ENCODE results near the gene FSHR.
A peak's percentile ranks its signal among the peaks of the same experiment; 100 is the strongest.

FSHR gene

GRCh38 chr2:48934807-48935206 is 219.5 kb downstream of the FSHR start:
- TF ChIP-seq Cebpa-rat (IDR thresholded peaks at IDR 0.05) = no peak
- Histone ChIP-seq H3K27ac (no peak overlapping the region), H3K9ac (no peak overlapping the region), H3K9me3 (no peaks in the 10 kb centered on the region), H3K4me2 (no peak overlapping the region), H3K4me1 (0 out of 2 replicates have a peak, but pooled peaks cover 4% of the 10 kb centered on the region), H4K20me1 (no peaks in the 10 kb centered on the region), H3K4me3 (no peak overlapping the region), H3K36me3 (no peaks in the 10 kb centered on the region), H3K27me3 (no peaks in the 10 kb centered on the region)

- Histone ChIP-seq H3K9me3 (no peaks in the 10 kb centered on the region), H3K4me2 (no peak overlapping the region), H3K4me1 (0 out of 2 replicates have a peak, but pooled peaks cover 4% of the 10 kb centered on the region), H4K20me1 (no peaks in the 10 kb centered on the region), H3K4me3 (no peak overlapping the region), H3K27me3 (no peaks in the 10 kb centered on the region), H3K9ac (no peak overlapping the region), H3K36me3 (no peaks in the 10 kb centered on the region), H3K27ac (no peak overlapping the region)
- no peak for TF ChIP-seq Cebpa-rat (IDR thresholded peaks at IDR 0.05)
Observed at GRCh38 chr2:48933828-48934497, 220.4 kb downstream of the FSHR start.

- Histone ChIP-seq H3K4me2 (no peak overlapping the region), H3K36me3 (no peaks in the 10 kb centered on the region), H3K27me3 (no peaks in the 10 kb centered on the region), H3K4me3 (no peak overlapping the region), H4K20me1 (no peaks in the 10 kb centered on the region), H3K9me3 (no peaks in the 10 kb centered on the region), H3K27ac (no peak overlapping the region), H3K9ac (no peak overlapping the region), H3K4me1 (no peaks in the 10 kb centered on the region)
- TF ChIP-seq Cebpa-rat (IDR thresholded peaks at IDR 0.05) = no peak
Observed at GRCh38 chr2:48932667-48933066, 221.6 kb downstream of the FSHR start.

GRCh38 chr2:48929571-48930301 is 224.6 kb downstream of the FSHR start:
- H3K4me2 ChIP-seq = no peak overlapping the region
- H3K4me3 ChIP-seq = no peak overlapping the region
- H3K4me1 ChIP-seq = no peaks in the 10 kb centered on the region
- no peaks in the 10 kb centered on the region for H3K36me3 ChIP-seq
- TF ChIP-seq Cebpa-rat (IDR thresholded peaks at IDR 0.05) = no peak
- no peak overlapping the region for H3K27ac ChIP-seq
- H3K9me3 ChIP-seq = no peaks in the 10 kb centered on the region
- H4K20me1 ChIP-seq = no peaks in the 10 kb centered on the region
- H3K9ac ChIP-seq = no peak overlapping the region
- H3K27me3 ChIP-seq = no peaks in the 10 kb centered on the region

- Histone ChIP-seq H3K27me3 (no peaks in the 10 kb centered on the region), H3K4me1 (no peaks in the 10 kb centered on the region), H3K4me3 (no peak overlapping the region), H3K9ac (no peak overlapping the region), H3K4me2 (no peak overlapping the region), H3K9me3 (no peaks in the 10 kb centered on the region), H4K20me1 (no peaks in the 10 kb centered on the region), H3K36me3 (no peaks in the 10 kb centered on the region), H3K27ac (no peak overlapping the region)
- no peak for TF ChIP-seq Cebpa-rat (IDR thresholded peaks at IDR 0.05)
Observed at GRCh38 chr2:48927355-48927754, 227.0 kb downstream of the FSHR start.

GRCh38 chr2:48915884-48916283 is 238.4 kb downstream of the FSHR start:
- H3K36me3 ChIP-seq = no peaks in the 10 kb centered on the region
- no peak overlapping the region for H3K9ac ChIP-seq
- no peaks in the 10 kb centered on the region for H3K27me3 ChIP-seq
- H3K4me2 ChIP-seq = no peak overlapping the region
- H3K27ac ChIP-seq = no peak overlapping the region
- TF ChIP-seq Cebpa-rat (IDR thresholded peaks at IDR 0.05) = no peak
- peaks cover 17% of the 10 kb centered on the region; the same call in 1 of the 2 replicates for H3K4me1 ChIP-seq
- no peaks in the 10 kb centered on the region for H4K20me1 ChIP-seq
- H3K4me3 ChIP-seq = no peak overlapping the region
- 0 out of 2 replicates have a peak, but pooled peaks cover 6% of the 10 kb centered on the region for H3K9me3 ChIP-seq

- Histone ChIP-seq H3K4me1 (peaks cover 17% of the 10 kb centered on the region; the same call in 1 of the 2 replicates), H3K4me3 (no peak overlapping the region), H3K27ac (no peak overlapping the region), H4K20me1 (no peaks in the 10 kb centered on the region), H3K9ac (no peak overlapping the region), H3K36me3 (no peaks in the 10 kb centered on the region), H3K4me2 (no peak overlapping the region), H3K9me3 (0 out of 2 replicates have a peak, but pooled peaks cover 6% of the 10 kb centered on the region), H3K27me3 (no peaks in the 10 kb centered on the region)
- TF ChIP-seq Cebpa-rat (IDR thresholded peaks at IDR 0.05) = no peak
Observed at GRCh38 chr2:48915227-48915626, 239.1 kb downstream of the FSHR start.

GRCh38 chr2:48914477-48915089 is 239.7 kb downstream of the FSHR start:
- no peak overlapping the region for H3K9ac ChIP-seq
- H3K27ac ChIP-seq = no peak overlapping the region
- H3K4me3 ChIP-seq = no peak overlapping the region
- no peaks in the 10 kb centered on the region for H3K27me3 ChIP-seq
- H3K4me1 ChIP-seq = peaks cover 17% of the 10 kb centered on the region; the same call in 1 of the 2 replicates
- H4K20me1 ChIP-seq = no peaks in the 10 kb centered on the region
- H3K4me2 ChIP-seq = peak overlapping the region; percentile 28
- no peaks in the 10 kb centered on the region for H3K36me3 ChIP-seq
- 0 out of 2 replicates have a peak, but pooled peaks cover 6% of the 10 kb centered on the region for H3K9me3 ChIP-seq
- TF ChIP-seq Cebpa-rat (IDR thresholded peaks at IDR 0.05) = no peak
